Right cardiac atrium (tissue), 5 donors: ENCODE results near the gene GPR132. TPM values are rescaled to one million over a fixed set of nuclear protein-coding genes. Genes with fewer than 3 reads are reported as not detected.
"Not testable (repeated sequence)": the region's sequence is repeated elsewhere in the genome, so short reads cannot be mapped to it uniquely, and the experiment has no call there.

Experiments
- ATAC-seq, 2 donors: fragments of 200-7000 bp; cut with Tn5 transposase; one replicate each; pipeline versions ENCODE4 v1.8.0 to v1.9.1; 2020; ENCODE audit warnings: moderate library complexity in 2 of 2, mild to moderate bottlenecking in 1 of 2
- DNase-seq, 3 donors: peaks; one replicate each; pipeline ENCODE4 v3.0.0-alpha.2; 2020
- H3K27ac ChIP-seq: one replicate; pipeline ENCODE4 v1.5.1; 2013; ENCODE audit warnings: mild to moderate bottlenecking, low read length, control low read depth, moderate library complexity
- H3K27me3 ChIP-seq: one replicate; pipeline ENCODE4 v1.6.1; 2013; ENCODE audit not compliant: control insufficient read depth, insufficient read depth
- H3K4me1 ChIP-seq: one replicate; pipeline ENCODE4 v1.6.1; 2013; ENCODE audit warnings: low read length; ENCODE audit not compliant: control insufficient read depth, insufficient read depth
- H3K4me3 ChIP-seq: one replicate; pipeline ENCODE4 v1.5.1; 2013; ENCODE audit warnings: low read length, control low read depth
- H3K9me3 ChIP-seq: one replicate; pipeline ENCODE4 v1.6.1; 2013; ENCODE audit warnings: low read length; ENCODE audit not compliant: control insufficient read depth
- WGBS: extraction: QIAGEN DNeasy Blood & Tissue Kit; methylation state at CpG from one replicate; pipeline ENCODE4 v1.1.7; 2013; 5-methylcytosine and 5-hydroxymethylcytosine counted together
- intact Hi-C, 4 donors: fragments of 100-400 bp; cut with DNase I; formaldehyde crosslinking; loops; one replicate each; pipeline versions ENCODE4 v1.11.0 to v1.14.0; 2022 to 2023
- polyA plus RNA-seq: library from polyadenylated mRNA; stranded (reverse); fragments of 200-250 nt; gene quantifications from one replicate; pipeline ENCODE4 v1.2.3, GENCODE V29; 2013
- total RNA-seq, 4 donors: library from RNA; stranded (reverse); fragmentation: NEBNext Ultra II Directional; extraction: Animal tissue kit (Norgen Biotek cat#: 25700); gene quantifications; one replicate each; pipeline ENCODE4 v1.2.1, GENCODE V29; 2021
- donor health status: healthy with polysubstance abuse.
- donor health status: DM: no; HTN: yes; CAD: no.
- donor health status: DM: no; HTN: no; CAD: no.
- donor health status: DM: no; HTN: yes; CAD: no; lungs with severe emphysema.
- donor health status: DM: yes; HTN: yes; CAD: no.

Gene GPR132
- total and polyA plus RNA-seq, 5 donors, result 0.32 to 0.80 (median 0.70) TPM

- intact Hi-C loops, result loop anchor here in 1 of 4 donors (5.0 kb wide), 2 partner anchors 207 to 267 kb away; no protein-coding TSS in a partner anchor
- no peak for ATAC-seq
- H3K4me3 ChIP-seq, result no peak overlapping the region
- WGBS, result 84% methylated on average over 14 of the region's 14 CpGs
- no peak overlapping the region for H3K27ac ChIP-seq
- H3K9me3 ChIP-seq, result no peaks in the 10 kb centered on the region
- no peak for DNase-seq
- no peaks in the 10 kb centered on the region for H3K27me3 ChIP-seq
- no peaks in the 10 kb centered on the region for H3K4me1 ChIP-seq
These were observed 19.7 kb upstream of the GPR132 start for GRCh38 chr14:105084741-105085571.

DNA sequence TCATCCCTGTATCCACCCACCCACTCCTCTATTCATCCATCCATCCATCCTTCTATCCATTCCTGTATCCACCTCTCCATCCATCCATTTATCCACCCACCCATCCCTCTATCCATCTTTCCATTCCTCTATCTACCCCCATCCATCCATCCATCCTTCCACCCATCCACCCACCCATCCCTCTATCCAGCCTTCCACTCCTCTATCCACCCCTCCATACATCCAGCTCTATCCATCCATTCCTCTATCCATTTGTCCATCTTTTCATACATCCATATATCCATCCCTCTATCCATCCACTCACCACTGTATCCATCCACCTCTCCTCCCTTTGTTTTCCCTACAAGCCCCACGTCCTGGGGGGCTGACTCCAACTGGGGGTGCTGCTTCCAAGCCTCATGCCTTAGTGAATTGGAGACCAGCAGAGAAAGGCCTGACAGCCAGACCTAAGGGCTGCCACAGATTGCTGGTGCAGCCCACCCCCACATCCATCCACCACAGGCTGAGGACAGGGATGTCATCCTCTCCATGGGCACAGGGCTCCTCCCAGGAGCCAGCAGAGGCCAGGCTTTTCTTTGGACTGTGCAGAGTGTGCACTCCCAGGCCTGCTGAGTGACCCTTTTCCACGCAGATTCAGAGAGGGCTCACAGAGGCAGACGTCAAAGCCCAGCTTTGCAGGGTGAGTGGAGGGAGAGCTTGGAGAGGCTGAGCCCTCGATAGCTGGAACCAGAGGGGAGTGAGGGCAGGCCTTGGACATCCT, 18.9 kb upstream of the GPR132 start:
- ATAC-seq (no peak), DNase-seq (peak in 1 of 3 donors; percentile 6)
- 65% methylated on average over 4 of the region's 4 CpGs for WGBS
- Histone ChIP-seq H3K9me3 (no peaks in the 10 kb centered on the region), H3K27me3 (no peaks in the 10 kb centered on the region), H3K27ac (no peak overlapping the region), H3K4me1 (no peaks in the 10 kb centered on the region), H3K4me3 (no peak overlapping the region)
- intact Hi-C loops, result no loop called here

- DNase-seq (no peak), ATAC-seq (no peak)
- Histone ChIP-seq H3K27me3 (no peaks in the 10 kb centered on the region), H3K9me3 (no peaks in the 10 kb centered on the region), H3K4me1 (no peaks in the 10 kb centered on the region), H3K27ac (no peak overlapping the region), H3K4me3 (no peak overlapping the region)
- intact Hi-C loops, result no loop called here
- WGBS, result 90% methylated on average over 1 of the region's 1 CpG
These were observed 17.5 kb upstream of the GPR132 start for GRCh38 chr14:105082703-105083102.

GRCh38 chr14:105081473-105081872, 16.2 kb upstream of the GPR132 start:
- H3K27me3 ChIP-seq, H3K4me1 ChIP-seq, DNase-seq, H3K4me3 ChIP-seq, intact Hi-C loops, ATAC-seq, H3K27ac ChIP-seq, H3K9me3 ChIP-seq: not testable (repeated sequence)
- WGBS, result 81% methylated on average over 8 of the region's 8 CpGs

DNA sequence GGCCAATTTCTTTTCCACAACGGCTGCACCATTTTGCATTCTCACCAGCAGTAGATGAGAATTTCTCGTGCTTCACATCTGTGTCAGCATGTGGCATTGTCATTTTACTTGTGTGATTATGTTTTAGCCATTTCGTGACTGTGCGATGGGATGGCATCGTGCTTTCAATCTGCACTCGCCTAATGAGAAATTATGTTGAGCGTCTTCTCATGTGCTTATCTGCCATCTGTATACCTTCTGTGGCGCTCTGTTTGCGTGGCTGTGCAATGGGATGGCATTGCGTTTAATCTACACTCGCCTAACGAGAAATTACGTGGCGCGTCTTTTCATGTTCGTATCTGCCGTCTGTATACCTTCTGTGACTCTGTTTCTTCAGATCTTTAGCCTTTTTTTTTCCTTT, 14.9 kb upstream of the GPR132 start:
- H3K4me3 ChIP-seq, result no peak overlapping the region
- peak in 1 of 3 donors; percentile 14 for DNase-seq
- H3K27ac ChIP-seq, result no peak overlapping the region
- peaks cover 2% of the 10 kb centered on the region for H3K4me1 ChIP-seq
- 93% methylated on average over 17 of the region's 17 CpGs for WGBS
- no peak for ATAC-seq
- intact Hi-C loops, result no loop called here
- H3K9me3 ChIP-seq, result no peaks in the 10 kb centered on the region
- H3K27me3 ChIP-seq, result no peaks in the 10 kb centered on the region

- ATAC-seq, result no peak
- Histone ChIP-seq H3K27ac (no peak overlapping the region), H3K4me3 (no peak overlapping the region), H3K4me1 (peaks cover 2% of the 10 kb centered on the region), H3K27me3 (no peaks in the 10 kb centered on the region), H3K9me3 (no peaks in the 10 kb centered on the region)
- intact Hi-C loops, result no loop called here
- DNase-seq, result no peak
- 87% methylated on average over 1 of the region's 1 CpG for WGBS
These were observed 13.1 kb upstream of the GPR132 start for GRCh38 chr14:105078294-105078693.

GRCh38 chr14:105077649-105077995, 12.4 kb upstream of the GPR132 start:
- peak in 1 of 3 donors; percentile 41 for DNase-seq
- Histone ChIP-seq H3K4me3 (no peak overlapping the region), H3K9me3 (no peaks in the 10 kb centered on the region), H3K27ac (no peak overlapping the region), H3K27me3 (no peaks in the 10 kb centered on the region), H3K4me1 (peaks cover 2% of the 10 kb centered on the region)
- no peak for ATAC-seq
- intact Hi-C loops, result no loop called here
- WGBS, result 76% methylated on average over 8 of the region's 8 CpGs

GRCh38 chr14:105076805-105077648, 11.8 kb upstream of the GPR132 start:
- peaks cover 2% of the 10 kb centered on the region for H3K4me1 ChIP-seq
- DNase-seq, result peak in 1 of 3 donors; percentile 59
- WGBS, result 62% methylated on average over 18 of the region's 18 CpGs
- H3K4me3 ChIP-seq, result no peak overlapping the region
- no peak overlapping the region for H3K27ac ChIP-seq
- no peaks in the 10 kb centered on the region for H3K9me3 ChIP-seq
- ATAC-seq, result no peak
- H3K27me3 ChIP-seq, result no peaks in the 10 kb centered on the region
- intact Hi-C loops, result no loop called here

GRCh38 chr14:105076296-105076804, 11.1 kb upstream of the GPR132 start:
- Histone ChIP-seq H3K27me3 (no peaks in the 10 kb centered on the region), H3K27ac (no peak overlapping the region), H3K9me3 (no peaks in the 10 kb centered on the region), H3K4me1 (peaks cover 2% of the 10 kb centered on the region), H3K4me3 (no peak overlapping the region)
- DNase-seq, result peak in 1 of 3 donors; percentile 62
- intact Hi-C loops, result no loop called here
- 83% methylated on average over 16 of the region's 16 CpGs for WGBS
- ATAC-seq, result peak; percentile 6 to 25

GRCh38 chr14:105075379-105076295, 10.4 kb upstream of the GPR132 start:
- DNase-seq, result peak; percentile 70 to 89 (median 88)
- H3K9me3 ChIP-seq, result no peaks in the 10 kb centered on the region
- ATAC-seq, result peak; percentile 77 to 87
- intact Hi-C loops, result no loop called here
- no peaks in the 10 kb centered on the region for H3K27me3 ChIP-seq
- H3K4me1 ChIP-seq, result peaks cover 2% of the 10 kb centered on the region
- H3K4me3 ChIP-seq, result no peak overlapping the region
- H3K27ac ChIP-seq, result no peak overlapping the region
- WGBS, result 19% methylated on average over 24 of the region's 24 CpGs
